HEK293 (cell line): Measurements from ENCODE around the gene PAEP.

Experiments
- WT1 ChIP-seq: fragments of 450-650 bp; formaldehyde crosslinking; IDR thresholded peaks from 2 replicates; pipeline ENCODE4 v1.5.1; 2016; ENCODE audit warnings: missing biosample characterization, missing genetic modification characterization
- ZBTB11 ChIP-seq: fragments of 450-650 bp; formaldehyde crosslinking; conservative IDR thresholded peaks from 2 replicates; pipeline ENCODE4 v1.5.1; 2016; ENCODE audit warnings: low read depth, missing biosample characterization, missing genetic modification characterization
- ZBTB7A ChIP-seq: fragments of 450-650 bp; formaldehyde crosslinking; IDR thresholded peaks from 2 replicates; pipeline ENCODE4 v1.5.1; 2016; ENCODE audit warnings: low read depth, missing biosample characterization, missing genetic modification characterization
- ZNF202 ChIP-seq: fragments of 450-650 bp; formaldehyde crosslinking; IDR thresholded peaks from 2 replicates; pipeline ENCODE4 v1.5.1; 2016; ENCODE audit warnings: missing biosample characterization, missing genetic modification characterization, borderline replicate concordance
- ZNF292 ChIP-seq: fragments of 450-650 bp; formaldehyde crosslinking; IDR thresholded peaks from 2 replicates; pipeline ENCODE4 v1.5.1; 2016; ENCODE audit warnings: low read depth, missing biosample characterization, missing genetic modification characterization, borderline replicate concordance
- TF ChIP-seq, protein P1 (sequence below): fragments of 450-650 bp; formaldehyde crosslinking; IDR thresholded peaks from 2 replicates; pipeline ENCODE4 v1.5.1; 2016; ENCODE audit warnings: missing biosample characterization, missing genetic modification characterization

GRCh38 chr9:135563039-135563476 lies 1.5 kb downstream of the PAEP start:
- TF ChIP-seq WT1 (tag by site-specific recombination) (no peak), ZBTB7A (no peak), ZBTB11 (tag by site-specific recombination) (no peak), ZNF202 (tag by site-specific recombination) (no peak), ZNF292 (no peak)
- TF ChIP-seq, protein P1, sequence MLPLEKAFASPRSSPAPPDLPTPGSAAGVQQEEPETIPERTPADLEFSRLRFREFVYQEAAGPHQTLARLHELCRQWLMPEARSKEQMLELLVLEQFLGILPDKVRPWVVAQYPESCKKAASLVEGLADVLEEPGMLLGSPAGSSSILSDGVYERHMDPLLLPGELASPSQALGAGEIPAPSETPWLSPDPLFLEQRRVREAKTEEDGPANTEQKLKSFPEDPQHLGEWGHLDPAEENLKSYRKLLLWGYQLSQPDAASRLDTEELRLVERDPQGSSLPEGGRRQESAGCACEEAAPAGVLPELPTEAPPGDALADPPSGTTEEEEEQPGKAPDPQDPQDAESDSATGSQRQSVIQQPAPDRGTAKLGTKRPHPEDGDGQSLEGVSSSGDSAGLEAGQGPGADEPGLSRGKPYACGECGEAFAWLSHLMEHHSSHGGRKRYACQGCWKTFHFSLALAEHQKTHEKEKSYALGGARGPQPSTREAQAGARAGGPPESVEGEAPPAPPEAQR (tag by site-specific recombination), result no peak
